ENCODE data around the gene TLE2. TPM values are rescaled to one million over a fixed set of nuclear protein-coding genes. Genes with fewer than 3 reads are reported as not detected.
"Not testable (repeated sequence)": the region's sequence is repeated elsewhere in the genome, so short reads cannot be mapped to it uniquely, and the experiment has no call there.

TLE2 gene
- total RNA-seq, 1 donor from 2014 or later, result 23.3 TPM

GRCh38 chr19:3017923-3018322 lies 11.2 kb downstream of the TLE2 start:
- TF ChIP-seq CTCF (IDR thresholded peaks at IDR 0.05; ENCODE audit: insufficient read depth, low read length, poor library complexity, severe bottlenecking), result no peak
- DNase-seq (ENCODE audit: low read depth), result no peak
- H3K27me3 ChIP-seq (ENCODE audit: control insufficient read depth, insufficient read depth, low read length), result no peaks in the 10 kb centered on the region
- H3K36me3 ChIP-seq (ENCODE audit: control insufficient read depth, insufficient read depth, low read length), result no peaks in the 10 kb centered on the region
- no peak overlapping the region for H3K4me3 ChIP-seq (ENCODE audit: low read depth, low read length)

- TF ChIP-seq CTCF (IDR thresholded peaks at IDR 0.05; ENCODE audit: insufficient read depth, low read length, poor library complexity, severe bottlenecking), result no peak
- no peak for DNase-seq (ENCODE audit: low read depth)
- Histone ChIP-seq H3K27me3 (ENCODE audit: control insufficient read depth, insufficient read depth, low read length) (peaks cover 3% of the 10 kb centered on the region), H3K4me3 (ENCODE audit: low read depth, low read length) (no peak overlapping the region), H3K36me3 (ENCODE audit: control insufficient read depth, insufficient read depth, low read length) (no peaks in the 10 kb centered on the region)
Measured at GRCh38 chr19:3015126-3016057, 13.7 kb downstream of the TLE2 start.

GRCh38 chr19:3014135-3014534 lies 14.9 kb downstream of the TLE2 start:
- TF ChIP-seq CTCF (IDR thresholded peaks at IDR 0.05; ENCODE audit: insufficient read depth, low read length, poor library complexity, severe bottlenecking), result no peak

GRCh38 chr19:3013263-3013725 lies 15.8 kb downstream of the TLE2 start:
- Histone ChIP-seq H3K36me3 (ENCODE audit: control insufficient read depth, insufficient read depth, low read length) (no peaks in the 10 kb centered on the region), H3K27me3 (ENCODE audit: control insufficient read depth, insufficient read depth, low read length) (peaks cover 3% of the 10 kb centered on the region), H3K4me3 (ENCODE audit: low read depth, low read length) (no peak overlapping the region)
- TF ChIP-seq CTCF (IDR thresholded peaks at IDR 0.05; ENCODE audit: insufficient read depth, low read length, poor library complexity, severe bottlenecking), result no peak
- DNase-seq (ENCODE audit: low read depth), result no peak

More at GRCh38 chr19:3014135-3014534, 14.9 kb downstream of the TLE2 start:
- Histone ChIP-seq H3K27me3 (ENCODE audit: control insufficient read depth, insufficient read depth, low read length) (peaks cover 3% of the 10 kb centered on the region), H3K36me3 (ENCODE audit: control insufficient read depth, insufficient read depth, low read length) (no peaks in the 10 kb centered on the region), H3K4me3 (ENCODE audit: low read depth, low read length) (no peak overlapping the region)
- no peak for DNase-seq (ENCODE audit: low read depth)

- Histone ChIP-seq H3K27me3 (ENCODE audit: control insufficient read depth, insufficient read depth, low read length) (peaks cover 3% of the 10 kb centered on the region), H3K36me3 (ENCODE audit: control insufficient read depth, insufficient read depth, low read length) (no peaks in the 10 kb centered on the region), H3K4me3 (ENCODE audit: low read depth, low read length) (no peak overlapping the region)
- no peak for DNase-seq (ENCODE audit: low read depth)
- TF ChIP-seq CTCF (IDR thresholded peaks at IDR 0.05; ENCODE audit: insufficient read depth, low read length, poor library complexity, severe bottlenecking), result no peak
Measured at GRCh38 chr19:3012621-3013262, 16.3 kb downstream of the TLE2 start.

- H3K27me3 ChIP-seq (ENCODE audit: control insufficient read depth, insufficient read depth, low read length); H3K4me3 ChIP-seq (ENCODE audit: low read depth, low read length); H3K36me3 ChIP-seq (ENCODE audit: control insufficient read depth, insufficient read depth, low read length); DNase-seq (ENCODE audit: low read depth): not testable (repeated sequence)
Measured at GRCh38 chr19:3012059-3012458, 17.0 kb downstream of the TLE2 start.

All from kidney epithelial cell (primary cell).